AG04449 (cell line): Measurements from ENCODE around the gene ATP7B.
A peak's percentile ranks its signal among the peaks of the same experiment; 100 is the strongest.

Experiments used
- CTCF ChIA-PET: fragments of 350-600 bp; formaldehyde crosslinking; extraction: SDS; loops from one replicate; lab custom pipeline; 2021; ENCODE audit warnings: antibody characterized with exemption; lab: Yijun Ruan, JAX
- POLR2A ChIA-PET: fragments of 400-600, 350-600 bp; formaldehyde crosslinking; extraction: SDS; loops from one replicate; lab custom pipeline; 2020; ENCODE audit warnings: antibody characterized with exemption, inconsistent platforms; lab: Yijun Ruan, JAX
- DNase-seq: peaks from one replicate; pipeline ENCODE4 v3.0.0-alpha.2; 2010; ENCODE audit warnings: low read depth, low spot score
- H3K4me3 ChIP-seq: 2 replicates; pipeline ENCODE4 v1.5.1; 2011; ENCODE audit warnings: low read depth, mild to moderate bottlenecking, control low read depth, low read length
- TF ChIP-seq, protein P1 (sequence below): IDR thresholded peaks from one replicate; pipeline ENCODE4 v1.5.1; 2011; ENCODE audit warnings: mild to moderate bottlenecking, moderate library complexity, low read length, control low read depth, inconsistent platforms; ENCODE audit not compliant: insufficient read depth; ENCODE audit errors: missing control alignments

Gene ATP7B

GRCh38 chr13:52011632-52012511 lies 622 bp upstream of the ATP7B start, which contains the start of gene ALG11:
Gene ALG11, plus strand, starts transcription at chr13:52012398. Its CDS starts 21 bp downstream, at chr13:52012419.
- TF ChIP-seq, protein P1, sequence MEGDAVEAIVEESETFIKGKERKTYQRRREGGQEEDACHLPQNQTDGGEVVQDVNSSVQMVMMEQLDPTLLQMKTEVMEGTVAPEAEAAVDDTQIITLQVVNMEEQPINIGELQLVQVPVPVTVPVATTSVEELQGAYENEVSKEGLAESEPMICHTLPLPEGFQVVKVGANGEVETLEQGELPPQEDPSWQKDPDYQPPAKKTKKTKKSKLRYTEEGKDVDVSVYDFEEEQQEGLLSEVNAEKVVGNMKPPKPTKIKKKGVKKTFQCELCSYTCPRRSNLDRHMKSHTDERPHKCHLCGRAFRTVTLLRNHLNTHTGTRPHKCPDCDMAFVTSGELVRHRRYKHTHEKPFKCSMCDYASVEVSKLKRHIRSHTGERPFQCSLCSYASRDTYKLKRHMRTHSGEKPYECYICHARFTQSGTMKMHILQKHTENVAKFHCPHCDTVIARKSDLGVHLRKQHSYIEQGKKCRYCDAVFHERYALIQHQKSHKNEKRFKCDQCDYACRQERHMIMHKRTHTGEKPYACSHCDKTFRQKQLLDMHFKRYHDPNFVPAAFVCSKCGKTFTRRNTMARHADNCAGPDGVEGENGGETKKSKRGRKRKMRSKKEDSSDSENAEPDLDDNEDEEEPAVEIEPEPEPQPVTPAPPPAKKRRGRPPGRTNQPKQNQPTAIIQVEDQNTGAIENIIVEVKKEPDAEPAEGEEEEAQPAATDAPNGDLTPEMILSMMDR: no peak
- POLR2A ChIA-PET: no interaction called here
- H3K4me3 ChIP-seq: peak within 1 kb of the TSS; percentile 96
- CTCF ChIA-PET: interaction anchor here (1.0 to 4.1 kb wide), 4 partner anchors 10 to 190 kb away, joined by 4 to 30 read pairs (median 4); partner anchors contain the start of gene NEK5
- peak; percentile 79 for DNase-seq

GRCh38 chr13:52009946-52010345 lies 1.3 kb downstream of the ATP7B start:
- CTCF ChIA-PET: interaction anchor here (2.5 kb wide), 1 partner anchor 9 kb away, joined by 12 read pairs; no protein-coding TSS in a partner anchor
- no peak overlapping the region for H3K4me3 ChIP-seq
- TF ChIP-seq, protein P1: no peak
- POLR2A ChIA-PET: no interaction called here
- no peak for DNase-seq

- DNase-seq: no peak
- POLR2A ChIA-PET: no interaction called here
- TF ChIP-seq, protein P1: no peak
- H3K4me3 ChIP-seq: no peak overlapping the region
- CTCF ChIA-PET: interaction anchor here (1.3 to 1.6 kb wide), 4 partner anchors 10 to 123 kb away, joined by 3 to 4 read pairs (median 4); no protein-coding TSS in a partner anchor
These were observed 4.6 kb downstream of the ATP7B start for GRCh38 chr13:52006523-52007245.

GRCh38 chr13:52005841-52006522 lies 5.3 kb downstream of the ATP7B start:
- TF ChIP-seq, protein P1: no peak
- CTCF ChIA-PET: interaction anchor here (1.3 kb wide), 2 partner anchors 9 to 123 kb away, joined by 3 to 4 read pairs; no protein-coding TSS in a partner anchor
- POLR2A ChIA-PET: no interaction called here
- DNase-seq: no peak
- H3K4me3 ChIP-seq: no peak overlapping the region

DNA sequence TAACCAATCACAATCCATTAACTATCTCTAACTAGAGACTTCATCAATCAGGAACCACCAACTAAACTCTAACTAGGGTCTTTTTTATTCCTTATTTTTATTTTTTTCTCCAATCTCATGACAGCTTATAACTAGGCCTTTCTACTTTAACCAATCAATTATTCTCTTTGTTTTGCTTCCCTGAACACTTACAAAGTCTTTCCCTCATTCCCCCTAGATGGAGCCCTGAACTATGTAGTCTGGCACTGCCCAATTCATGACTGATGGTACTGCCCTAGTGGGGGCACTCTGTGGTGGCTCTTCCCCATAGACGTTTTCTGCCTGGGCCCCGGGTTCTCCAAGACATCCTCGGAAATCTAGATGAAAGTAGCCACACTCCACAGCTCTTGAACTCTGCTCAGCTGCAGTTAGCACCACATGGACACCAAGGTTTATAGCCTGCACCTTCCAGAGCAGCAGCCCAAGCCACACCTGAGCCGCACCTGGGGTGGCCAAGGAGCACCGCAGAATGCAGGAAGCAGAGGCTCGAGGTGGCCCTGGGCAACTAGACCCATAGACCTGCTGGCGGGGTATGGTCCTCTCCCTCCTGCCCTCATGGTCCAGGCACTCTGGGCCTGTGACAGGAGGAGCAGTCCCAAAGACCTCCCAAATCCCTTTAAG lies 6.6 kb downstream of the ATP7B start:
- no peak for DNase-seq
- no peak overlapping the region for H3K4me3 ChIP-seq
- ChIA-PET CTCF (interaction anchor here (1.0 to 6.2 kb wide), 2 partner anchors 119 to 123 kb away, joined by 3 to 61 read pairs; partner anchors contain the start of gene NEK5), POLR2A (no interaction called here)
- TF ChIP-seq, protein P1: no peak
